ENCODE data around the gene PLEKHG3. TPM values are rescaled to one million over a fixed set of nuclear protein-coding genes. Genes with fewer than 3 reads are reported as not detected.
A peak's percentile ranks its signal among the peaks of the same experiment; 100 is the strongest.

The PLEKHG3 gene
- total RNA-seq, 1 donor from 2014 or later = 81.0 TPM

- no peaks in the 10 kb centered on the region for H3K36me3 Mint-ChIP-seq (ENCODE audit: insufficient read depth)
- peaks cover 1% of the 10 kb centered on the region for H3K27me3 Mint-ChIP-seq
- H3K4me1 Mint-ChIP-seq (ENCODE audit: low read depth) = peaks cover 32% of the 10 kb centered on the region
- no peak overlapping the region for H3K4me3 Mint-ChIP-seq (ENCODE audit: low read depth)
- peak overlapping the region; percentile 3 for H3K27ac Mint-ChIP-seq
- no peaks in the 10 kb centered on the region for H3K9me3 Mint-ChIP-seq (ENCODE audit: low read depth)
- TF ChIP-seq, protein P1, sequence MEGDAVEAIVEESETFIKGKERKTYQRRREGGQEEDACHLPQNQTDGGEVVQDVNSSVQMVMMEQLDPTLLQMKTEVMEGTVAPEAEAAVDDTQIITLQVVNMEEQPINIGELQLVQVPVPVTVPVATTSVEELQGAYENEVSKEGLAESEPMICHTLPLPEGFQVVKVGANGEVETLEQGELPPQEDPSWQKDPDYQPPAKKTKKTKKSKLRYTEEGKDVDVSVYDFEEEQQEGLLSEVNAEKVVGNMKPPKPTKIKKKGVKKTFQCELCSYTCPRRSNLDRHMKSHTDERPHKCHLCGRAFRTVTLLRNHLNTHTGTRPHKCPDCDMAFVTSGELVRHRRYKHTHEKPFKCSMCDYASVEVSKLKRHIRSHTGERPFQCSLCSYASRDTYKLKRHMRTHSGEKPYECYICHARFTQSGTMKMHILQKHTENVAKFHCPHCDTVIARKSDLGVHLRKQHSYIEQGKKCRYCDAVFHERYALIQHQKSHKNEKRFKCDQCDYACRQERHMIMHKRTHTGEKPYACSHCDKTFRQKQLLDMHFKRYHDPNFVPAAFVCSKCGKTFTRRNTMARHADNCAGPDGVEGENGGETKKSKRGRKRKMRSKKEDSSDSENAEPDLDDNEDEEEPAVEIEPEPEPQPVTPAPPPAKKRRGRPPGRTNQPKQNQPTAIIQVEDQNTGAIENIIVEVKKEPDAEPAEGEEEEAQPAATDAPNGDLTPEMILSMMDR (IDR thresholded peaks at IDR 0.05; ENCODE audit: unreplicated experiment) = no peak
- no peak for DNase-seq (ENCODE audit: low spot score, unreplicated experiment)
These were observed 50.5 kb downstream of the PLEKHG3 start for GRCh38 chr14:64754685-64755084.

DNA sequence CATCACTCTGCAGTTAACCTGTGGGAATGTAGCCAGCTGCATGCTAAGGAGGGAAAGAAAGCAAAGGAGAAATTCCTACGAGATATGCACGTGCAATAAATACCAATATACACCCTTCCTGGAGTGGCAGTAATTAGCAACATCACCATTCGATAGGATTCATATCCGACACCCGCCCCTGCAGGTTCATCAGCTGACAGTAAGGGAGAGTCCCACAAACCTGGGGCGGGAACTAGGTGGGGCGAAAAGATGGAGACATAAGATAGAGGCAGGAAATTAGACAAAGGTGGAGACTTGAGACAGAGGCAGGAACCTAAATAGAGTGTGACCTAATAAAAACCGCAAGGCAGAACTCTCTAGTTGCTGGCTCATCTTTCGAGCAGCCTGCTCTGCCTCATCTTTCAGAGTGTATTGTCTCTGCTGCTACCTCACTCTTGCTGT is 51.6 kb downstream of the PLEKHG3 start:
- peaks cover 9% of the 10 kb centered on the region for H3K27me3 Mint-ChIP-seq
- H3K9me3 Mint-ChIP-seq (ENCODE audit: low read depth) = no peaks in the 10 kb centered on the region
- peaks cover 36% of the 10 kb centered on the region for H3K4me1 Mint-ChIP-seq (ENCODE audit: low read depth)
- H3K4me3 Mint-ChIP-seq (ENCODE audit: low read depth) = no peak overlapping the region
- TF ChIP-seq, protein P1 (IDR thresholded peaks at IDR 0.05; ENCODE audit: unreplicated experiment) = no peak
- peak overlapping the region; percentile 83 for H3K27ac Mint-ChIP-seq
- no peak for DNase-seq (ENCODE audit: low spot score, unreplicated experiment)
- H3K36me3 Mint-ChIP-seq (ENCODE audit: insufficient read depth) = no peaks in the 10 kb centered on the region

DNA sequence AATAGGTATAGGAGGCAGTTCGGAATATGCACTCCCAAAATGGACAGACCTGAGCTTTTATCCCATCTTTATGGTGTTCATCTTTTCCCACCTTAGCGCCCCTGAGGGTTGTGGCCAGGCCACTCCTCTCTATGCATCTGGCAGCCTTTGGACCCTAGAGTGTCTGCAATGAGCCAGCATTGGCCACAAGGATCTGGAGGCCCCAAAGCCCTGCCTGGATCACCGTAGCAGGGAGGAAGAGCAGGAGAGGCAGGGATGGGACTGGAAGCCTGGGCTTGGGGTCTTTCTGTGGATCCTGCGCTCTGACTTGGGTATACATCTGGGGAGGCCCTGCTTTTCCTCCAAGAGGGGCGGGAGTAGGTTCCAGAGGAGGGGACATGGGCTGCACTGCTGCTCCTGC is 52.5 kb downstream of the PLEKHG3 start:
- Mint-ChIP-seq H3K27me3 (peaks cover 18% of the 10 kb centered on the region), H3K27ac (no peak overlapping the region), H3K9me3 (ENCODE audit: low read depth) (no peaks in the 10 kb centered on the region), H3K4me1 (ENCODE audit: low read depth) (peaks cover 41% of the 10 kb centered on the region), H3K4me3 (ENCODE audit: low read depth) (no peak overlapping the region), H3K36me3 (ENCODE audit: insufficient read depth) (no peaks in the 10 kb centered on the region)
- TF ChIP-seq, protein P1 (IDR thresholded peaks at IDR 0.05; ENCODE audit: unreplicated experiment) = no peak
- DNase-seq (ENCODE audit: low spot score, unreplicated experiment) = no peak

DNA sequence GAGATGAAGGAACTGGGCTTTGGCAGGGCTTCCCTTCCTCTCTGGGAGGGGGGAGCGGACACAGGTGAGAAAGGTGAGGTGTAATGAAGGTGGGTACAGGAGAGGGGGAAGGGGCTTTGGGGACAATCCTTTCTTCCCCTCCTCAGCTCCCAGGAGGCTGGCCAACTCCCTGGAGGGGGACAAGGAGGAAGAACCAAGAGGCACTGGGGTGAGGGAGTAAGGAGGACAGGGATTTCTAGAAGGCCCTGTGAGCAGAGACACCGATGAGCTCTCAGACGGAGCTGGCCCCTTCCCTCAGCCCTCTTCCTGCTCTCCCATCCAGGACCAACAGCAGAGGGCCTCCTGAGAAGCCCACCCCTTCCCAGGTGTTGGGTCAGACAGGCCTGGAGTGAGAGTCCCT is 53.4 kb downstream of the PLEKHG3 start:
- no peak overlapping the region for H3K4me3 Mint-ChIP-seq (ENCODE audit: low read depth)
- no peak for DNase-seq (ENCODE audit: low spot score, unreplicated experiment)
- H3K27ac Mint-ChIP-seq = peak overlapping the region; percentile 90
- TF ChIP-seq, protein P1 (IDR thresholded peaks at IDR 0.05; ENCODE audit: unreplicated experiment) = no peak
- H3K27me3 Mint-ChIP-seq = peaks cover 27% of the 10 kb centered on the region
- no peaks in the 10 kb centered on the region for H3K9me3 Mint-ChIP-seq (ENCODE audit: low read depth)
- H3K36me3 Mint-ChIP-seq (ENCODE audit: insufficient read depth) = no peaks in the 10 kb centered on the region
- peaks cover 47% of the 10 kb centered on the region for H3K4me1 Mint-ChIP-seq (ENCODE audit: low read depth)

DNA sequence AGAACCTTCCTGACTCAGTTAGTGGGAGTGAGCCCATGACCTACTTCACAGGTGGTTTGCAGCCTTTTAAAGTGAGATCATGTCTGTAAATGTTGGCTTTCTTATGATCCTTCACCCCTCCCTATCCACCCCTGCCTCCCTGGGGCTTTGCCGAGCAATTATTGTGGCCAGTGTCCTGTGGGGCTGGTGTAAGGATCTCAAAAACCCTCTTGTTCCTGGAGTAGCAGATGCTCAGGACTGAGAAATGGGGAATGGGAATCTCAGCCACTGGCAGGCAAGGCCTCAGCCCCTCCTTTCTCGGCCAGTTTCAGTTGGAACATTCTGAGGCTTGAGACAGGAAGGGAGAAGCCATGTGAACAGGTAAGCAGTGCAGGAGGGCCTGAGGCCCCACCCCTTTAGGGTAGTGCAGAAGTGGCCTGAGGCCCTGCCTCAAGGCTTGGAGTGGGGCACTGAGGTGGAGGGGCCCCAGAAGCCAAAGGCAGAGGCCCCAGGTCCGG is 53.8 kb downstream of the PLEKHG3 start:
- TF ChIP-seq, protein P1 (IDR thresholded peaks at IDR 0.05; ENCODE audit: unreplicated experiment) = no peak
- DNase-seq (ENCODE audit: low spot score, unreplicated experiment) = no peak
- no peaks in the 10 kb centered on the region for H3K36me3 Mint-ChIP-seq (ENCODE audit: insufficient read depth)
- peaks cover 49% of the 10 kb centered on the region for H3K4me1 Mint-ChIP-seq (ENCODE audit: low read depth)
- peak overlapping the region; percentile 90 for H3K27ac Mint-ChIP-seq
- H3K9me3 Mint-ChIP-seq (ENCODE audit: low read depth) = no peaks in the 10 kb centered on the region
- H3K4me3 Mint-ChIP-seq (ENCODE audit: low read depth) = no peak overlapping the region
- H3K27me3 Mint-ChIP-seq = peaks cover 32% of the 10 kb centered on the region
